Hepatocyte (in vitro differentiated cells): ENCODE measurements around the gene MAPKBP1. TPM values are rescaled to one million over a fixed set of nuclear protein-coding genes. Genes with fewer than 3 reads are reported as not detected.

Experiments
- DNase-seq: peaks from one replicate; pipeline ENCODE4 v3.0.0-alpha.2; 2016; ENCODE audit warnings: low spot score
- H2AFZ ChIP-seq: fragments of 200-600 bp; sonication (generic); 2 replicates; pipeline ENCODE4 v1.6.0; 2016; ENCODE audit warnings: antibody characterized with exemption, mild to moderate bottlenecking
- H3K27ac ChIP-seq: fragments of 200-600 bp; sonication (generic); 2 replicates; pipeline ENCODE4 v1.5.1; 2016; ENCODE audit warnings: mild to moderate bottlenecking
- H3K27me3 ChIP-seq: fragments of 200-600 bp; sonication (generic); 2 replicates; pipeline ENCODE4 v1.6.1; 2016
- H3K36me3 ChIP-seq: fragments of 200-600 bp; sonication (generic); replicated peaks from 2 replicates; pipeline ENCODE4 v1.5.1; 2016; ENCODE audit warnings: low read depth; ENCODE audit not compliant: insufficient read depth
- H3K4me1 ChIP-seq: fragments of 200-600 bp; sonication (generic); 2 replicates; pipeline ENCODE4 v1.5.1; 2016; ENCODE audit warnings: mild to moderate bottlenecking, moderate library complexity; ENCODE audit not compliant: insufficient read depth
- H3K4me2 ChIP-seq: fragments of 200-600 bp; sonication (generic); 2 replicates; pipeline ENCODE4 v1.6.0; 2016
- H3K4me3 ChIP-seq: fragments of 200-600 bp; sonication (generic); 2 replicates; pipeline ENCODE4 v1.5.1; 2016; ENCODE audit warnings: mild to moderate bottlenecking
- H3K79me2 ChIP-seq: fragments of 200-600 bp; sonication (generic); 2 replicates; pipeline ENCODE4 v1.6.0; 2017; ENCODE audit warnings: mild to moderate bottlenecking
- H3K9me2 ChIP-seq: fragments of 200-600 bp; sonication (generic); replicated peaks from 2 replicates; pipeline ENCODE4 v1.6.0; 2017; ENCODE audit warnings: mild to moderate bottlenecking; ENCODE audit not compliant: insufficient read depth
- H3K9me3 ChIP-seq: fragments of 200-600 bp; sonication (generic); 2 replicates; pipeline ENCODE4 v1.5.1; 2016; ENCODE audit warnings: low read depth, mild to moderate bottlenecking
- H4K20me1 ChIP-seq: fragments of 200-600 bp; sonication (generic); 2 replicates; pipeline ENCODE4 v1.6.0; 2016; ENCODE audit warnings: mild to moderate bottlenecking; ENCODE audit not compliant: insufficient read depth, poor library complexity, severe bottlenecking
- CTCF ChIP-seq: fragments of 200-600 bp; sonication (generic); IDR thresholded peaks from 2 replicates; pipeline ENCODE4 v1.5.1; 2016; ENCODE audit warnings: antibody characterized with exemption, mild to moderate bottlenecking; ENCODE audit not compliant: poor library complexity
- EZH2 ChIP-seq: fragments of 200-600 bp; sonication (generic); IDR thresholded peaks from 2 replicates; pipeline ENCODE4 v1.6.1; 2016; ENCODE audit warnings: antibody characterized with exemption, mild to moderate bottlenecking, borderline replicate concordance
- EZH2phosphoT487 ChIP-seq: fragments of 200-600 bp; sonication (generic); IDR thresholded peaks from one replicate; pipeline ENCODE4 v1.6.1; 2018; ENCODE audit warnings: antibody characterized with exemption, mild to moderate bottlenecking, low read depth, moderate library complexity; ENCODE audit not compliant: unreplicated experiment, severe bottlenecking
- WGBS: methylation state at CpG from one replicate; pipeline ENCODE4 v1.1.6; 2016; ENCODE audit warnings: low lambda C conversion rate; ENCODE audit errors: missing lambda C conversion rate; 5-methylcytosine and 5-hydroxymethylcytosine counted together
- polyA plus RNA-seq: library from polyadenylated mRNA; unstranded; fragments of >200 nt; fragmentation: Nextera tagmentation; extraction: Ambion mirVana; gene quantifications from 2 replicates; pipeline ENCODE4 v1.2.1, GENCODE V29; 2016
- total RNA-seq: library from RNA; depleted of rRNA; stranded (reverse); fragments of >200 nt; gene quantifications from 2 replicates; pipeline ENCODE4 v1.2.3, GENCODE V29; 2014

The MAPKBP1 gene
- total and polyA plus RNA-seq, 2 experiments from 2014 or later, result 18.6 to 24.5 TPM

DNA sequence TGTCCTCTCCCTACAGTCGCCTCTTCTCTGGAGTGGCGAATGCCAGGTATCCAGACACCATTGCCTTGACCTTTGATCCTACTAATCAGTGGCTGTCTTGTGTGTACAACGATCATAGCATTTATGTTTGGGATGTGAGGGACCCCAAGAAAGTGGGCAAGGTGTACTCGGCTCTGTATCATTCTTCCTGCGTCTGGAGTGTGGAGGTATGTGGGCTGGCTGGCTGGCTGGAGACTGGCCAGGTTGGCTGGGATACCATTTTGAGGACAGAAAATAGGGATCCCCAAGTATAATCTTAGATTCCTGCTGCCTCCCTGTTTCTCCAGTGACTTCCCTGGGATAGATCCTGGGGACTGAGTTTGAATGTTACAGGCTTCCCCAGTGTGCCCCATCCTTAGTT lies 40.2 kb downstream of the MAPKBP1 start:
- H3K27me3 ChIP-seq, result no peaks in the 10 kb centered on the region
- no peaks in the 10 kb centered on the region for H3K36me3 ChIP-seq
- no peak for TF ChIP-seq EZH2
- no peak for TF ChIP-seq EZH2phosphoT487
- TF ChIP-seq CTCF, result no peak
- no peaks in the 10 kb centered on the region for H3K9me3 ChIP-seq
- no peaks in the 10 kb centered on the region for H3K9me2 ChIP-seq
- DNase-seq, result no peak
- no peaks in the 10 kb centered on the region for H4K20me1 ChIP-seq
- no peak overlapping the region for H2AFZ ChIP-seq
- H3K79me2 ChIP-seq, result no peaks in the 10 kb centered on the region
- H3K27ac ChIP-seq, result no peak overlapping the region
- WGBS, result 89% methylated on average over 5 of the region's 5 CpGs
- H3K4me1 ChIP-seq, result no peaks in the 10 kb centered on the region
- no peak overlapping the region for H3K4me2 ChIP-seq
- H3K4me3 ChIP-seq, result no peak overlapping the region

GRCh38 chr15:41816788-41817187 lies 42.5 kb downstream of the MAPKBP1 start:
- H4K20me1 ChIP-seq, result no peaks in the 10 kb centered on the region
- no peak overlapping the region for H3K4me3 ChIP-seq
- no peak overlapping the region for H3K4me2 ChIP-seq
- no peaks in the 10 kb centered on the region for H3K79me2 ChIP-seq
- no peaks in the 10 kb centered on the region for H3K9me2 ChIP-seq
- WGBS, result over 99% methylated on average over 9 of the region's 9 CpGs
- H3K27me3 ChIP-seq, result no peaks in the 10 kb centered on the region
- H3K9me3 ChIP-seq, result no peaks in the 10 kb centered on the region
- no peaks in the 10 kb centered on the region for H3K36me3 ChIP-seq
- H3K27ac ChIP-seq, result no peak overlapping the region
- TF ChIP-seq EZH2 (no peak), CTCF (no peak), EZH2phosphoT487 (no peak)
- DNase-seq, result no peak
- H2AFZ ChIP-seq, result no peak overlapping the region
- no peaks in the 10 kb centered on the region for H3K4me1 ChIP-seq

DNA sequence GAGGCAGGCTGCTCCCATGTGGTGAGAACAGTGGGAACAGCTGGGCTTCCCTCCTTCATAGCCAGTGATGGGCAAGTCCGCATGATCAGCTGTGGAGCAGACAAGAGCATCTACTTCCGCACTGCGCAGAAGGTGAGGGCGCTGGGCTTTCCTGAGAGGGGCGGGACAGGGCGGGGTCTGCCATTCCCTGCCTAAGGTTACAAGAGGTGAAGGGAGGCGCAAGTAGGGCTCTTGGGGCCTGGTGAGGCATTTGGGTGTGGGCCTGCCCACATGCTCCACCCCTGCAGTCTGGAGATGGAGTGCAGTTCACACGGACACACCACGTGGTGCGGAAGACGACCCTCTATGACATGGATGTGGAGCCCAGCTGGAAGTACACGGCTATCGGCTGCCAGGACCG lies 43.0 kb downstream of the MAPKBP1 start:
- H3K4me2 ChIP-seq, result no peak overlapping the region
- no peak for DNase-seq
- H3K27ac ChIP-seq, result no peak overlapping the region
- H3K9me3 ChIP-seq, result no peaks in the 10 kb centered on the region
- no peak for TF ChIP-seq CTCF
- no peak for TF ChIP-seq EZH2phosphoT487
- TF ChIP-seq EZH2, result no peak
- WGBS, result 94% methylated on average over 14 of the region's 14 CpGs
- no peaks in the 10 kb centered on the region for H3K4me1 ChIP-seq
- no peaks in the 10 kb centered on the region for H3K9me2 ChIP-seq
- H3K27me3 ChIP-seq, result no peaks in the 10 kb centered on the region
- no peaks in the 10 kb centered on the region for H3K79me2 ChIP-seq
- H4K20me1 ChIP-seq, result no peaks in the 10 kb centered on the region
- no peaks in the 10 kb centered on the region for H3K36me3 ChIP-seq
- no peak overlapping the region for H2AFZ ChIP-seq
- no peak overlapping the region for H3K4me3 ChIP-seq

DNA sequence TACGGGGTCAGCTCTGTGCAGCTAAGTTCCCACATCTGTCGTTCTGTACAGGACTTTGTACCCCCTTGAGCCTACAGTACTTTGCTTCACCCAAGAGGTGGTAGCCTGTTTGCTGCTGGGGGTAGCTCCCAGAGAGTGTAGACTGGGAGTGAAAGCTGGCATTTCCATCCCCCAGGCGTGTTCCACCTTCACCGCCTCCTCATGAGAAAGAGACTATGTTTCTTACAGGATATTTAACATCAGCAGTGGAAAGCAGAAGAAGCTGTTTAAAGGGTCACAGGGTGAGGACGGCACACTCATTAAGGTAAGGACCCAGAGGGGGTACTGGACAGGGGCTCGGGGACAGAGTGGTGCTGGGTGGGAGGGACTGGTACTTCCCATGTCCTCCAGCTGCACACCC lies 43.5 kb downstream of the MAPKBP1 start:
- no peaks in the 10 kb centered on the region for H3K4me1 ChIP-seq
- no peaks in the 10 kb centered on the region for H3K36me3 ChIP-seq
- WGBS, result 89% methylated on average over 6 of the region's 6 CpGs
- H2AFZ ChIP-seq, result no peak overlapping the region
- no peak for TF ChIP-seq CTCF
- no peak for TF ChIP-seq EZH2phosphoT487
- no peak for TF ChIP-seq EZH2
- no peak overlapping the region for H3K4me2 ChIP-seq
- no peak overlapping the region for H3K4me3 ChIP-seq
- no peaks in the 10 kb centered on the region for H4K20me1 ChIP-seq
- no peak for DNase-seq
- H3K27me3 ChIP-seq, result no peaks in the 10 kb centered on the region
- H3K9me3 ChIP-seq, result no peaks in the 10 kb centered on the region
- no peak overlapping the region for H3K27ac ChIP-seq
- H3K9me2 ChIP-seq, result no peaks in the 10 kb centered on the region
- H3K79me2 ChIP-seq, result no peaks in the 10 kb centered on the region
